ENCODE measurements around the gene OPCML. TPM values are rescaled to one million over a fixed set of nuclear protein-coding genes. Genes with fewer than 3 reads are reported as not detected.

Gene OPCML
- total RNA-seq, 1 experiment from 2014 or later = 0.13 TPM

- H3K36me3 ChIP-seq (ENCODE audit: insufficient read depth, low read length, poor library complexity, severe bottlenecking) = no peaks in the 10 kb centered on the region
- H3K27me3 ChIP-seq (replicated peaks; ENCODE audit: insufficient read depth, low read depth, low read length, poor library complexity) = peaks cover 22% of the 10 kb centered on the region
- no peak for TF ChIP-seq EZH2 (IDR thresholded peaks at IDR 0.05; ENCODE audit: borderline replicate concordance, low read depth, low read length, poor library complexity, severe bottlenecking)
- no peak for TF ChIP-seq CTCF (conservative IDR thresholded peaks at IDR 0.05; ENCODE audit: low read depth, low read length)
- intact Hi-C loops (cut with micrococcal nuclease; ENCODE audit: unreplicated experiment) = no loop called here
- no TSS peak for BruUV-seq (replicated peaks)
- peaks cover 13% of the 10 kb centered on the region for H3K4me1 ChIP-seq (ENCODE audit: insufficient read depth, low read length, poor library complexity, severe bottlenecking)
- POLR2A ChIA-PET (ENCODE audit: low non-redundant PET) = no interaction called here
- peaks cover 10% of the 10 kb centered on the region for H3K9me3 ChIP-seq (ENCODE audit: low read depth, low read length, poor library complexity, severe bottlenecking)
- CTCF ChIA-PET = no interaction called here
- H3K27ac ChIP-seq (ENCODE audit: low read depth, low read length, poor library complexity, severe bottlenecking) = no peak overlapping the region
- no peak for DNase-seq (ENCODE audit: low spot score)
- no peak overlapping the region for H3K4me3 ChIP-seq (ENCODE audit: low read depth, low read length, poor library complexity, severe bottlenecking)
Measured at GRCh38 chr11:132848336-132848735, 684.0 kb downstream of the OPCML start.

- Histone ChIP-seq H3K4me1 (ENCODE audit: insufficient read depth, low read length, poor library complexity, severe bottlenecking) (peaks cover 13% of the 10 kb centered on the region), H3K4me3 (ENCODE audit: low read depth, low read length, poor library complexity, severe bottlenecking) (no peak overlapping the region), H3K27me3 (replicated peaks; ENCODE audit: insufficient read depth, low read depth, low read length, poor library complexity) (peaks cover 19% of the 10 kb centered on the region), H3K36me3 (ENCODE audit: insufficient read depth, low read length, poor library complexity, severe bottlenecking) (no peaks in the 10 kb centered on the region), H3K9me3 (ENCODE audit: low read depth, low read length, poor library complexity, severe bottlenecking) (peaks cover 7% of the 10 kb centered on the region), H3K27ac (ENCODE audit: low read depth, low read length, poor library complexity, severe bottlenecking) (no peak overlapping the region)
- no TSS peak for BruUV-seq (replicated peaks)
- intact Hi-C loops (cut with micrococcal nuclease; ENCODE audit: unreplicated experiment) = no loop called here
- POLR2A ChIA-PET (ENCODE audit: low non-redundant PET) = no interaction called here
- DNase-seq (ENCODE audit: low spot score) = no peak
- CTCF ChIA-PET = no interaction called here
- peak; percentile 33; the same call in 1 of the 2 replicates for TF ChIP-seq CTCF (conservative IDR thresholded peaks at IDR 0.05; ENCODE audit: low read depth, low read length)
- TF ChIP-seq EZH2 (IDR thresholded peaks at IDR 0.05; ENCODE audit: borderline replicate concordance, low read depth, low read length, poor library complexity, severe bottlenecking) = no peak
Measured at GRCh38 chr11:132846075-132846474, 686.2 kb downstream of the OPCML start.

- H3K27ac ChIP-seq (ENCODE audit: low read depth, low read length, poor library complexity, severe bottlenecking) = no peak overlapping the region
- H3K36me3 ChIP-seq (ENCODE audit: insufficient read depth, low read length, poor library complexity, severe bottlenecking) = no peaks in the 10 kb centered on the region
- peak; percentile 60 for DNase-seq (ENCODE audit: low spot score)
- H3K9me3 ChIP-seq (ENCODE audit: low read depth, low read length, poor library complexity, severe bottlenecking) = no peaks in the 10 kb centered on the region
- no TSS peak for BruUV-seq (replicated peaks)
- CTCF ChIA-PET = no interaction called here
- peaks cover 19% of the 10 kb centered on the region for H3K27me3 ChIP-seq (replicated peaks; ENCODE audit: insufficient read depth, low read depth, low read length, poor library complexity)
- no peak for TF ChIP-seq EZH2 (IDR thresholded peaks at IDR 0.05; ENCODE audit: borderline replicate concordance, low read depth, low read length, poor library complexity, severe bottlenecking)
- no peak for TF ChIP-seq CTCF (conservative IDR thresholded peaks at IDR 0.05; ENCODE audit: low read depth, low read length)
- intact Hi-C loops (cut with micrococcal nuclease; ENCODE audit: unreplicated experiment) = no loop called here
- peaks cover 11% of the 10 kb centered on the region for H3K4me1 ChIP-seq (ENCODE audit: insufficient read depth, low read length, poor library complexity, severe bottlenecking)
- POLR2A ChIA-PET (ENCODE audit: low non-redundant PET) = no interaction called here
- H3K4me3 ChIP-seq (ENCODE audit: low read depth, low read length, poor library complexity, severe bottlenecking) = no peak overlapping the region
Measured at GRCh38 chr11:132844956-132845696, 687.2 kb downstream of the OPCML start.

All from A673 (cell line).